H1 (cell line): ENCODE measurements around the gene PLSCR3. TPM values are rescaled to one million over a fixed set of nuclear protein-coding genes. Genes with fewer than 3 reads are reported as not detected.

Experiments
- BRCA1 ChIP-seq: IDR thresholded peaks from 2 replicates; pipeline ENCODE4 v1.6.1; 2012; ENCODE audit warnings: low read depth, low read length, improper control_type of control experiment
- KDM1A ChIP-seq: fragments of 200-600, 300-600 bp; sonication (generic); IDR thresholded peaks from 2 replicates; pipeline ENCODE4 v1.7.1; 2016; ENCODE audit warnings: mild to moderate bottlenecking, low read length, borderline replicate concordance
- SIN3A ChIP-seq, 2 experiments: IDR thresholded peaks in 1 of 2; conservative IDR thresholded peaks in 1 of 2; 2 replicates each; pipeline ENCODE4 v1.6.1; 2011 to 2012; ENCODE audit warnings: low read length in 2 of 2, improper control_type of control experiment in 1 of 2, low read depth in 1 of 2, mild to moderate bottlenecking in 1 of 2
- SIX5 ChIP-seq: IDR thresholded peaks from 2 replicates; pipeline ENCODE4 v1.6.1; 2011; ENCODE audit warnings: mild to moderate bottlenecking, low read depth, low read length
- SP4 ChIP-seq: IDR thresholded peaks from 2 replicates; pipeline ENCODE4 v1.6.1; 2012; ENCODE audit warnings: low read length, inconsistent platforms
- polyA plus RNA-seq, 7 experiments: library from polyadenylated mRNA; depleted of rRNA in 3 of 7; stranded (reverse) in 5 of 7; unstranded in 2 of 7; fragments of >200 nt in 5 of 7; fragments of 200-250 nt in 2 of 7; gene quantifications; 1 replicate in 5 of 7; 2 replicates in 1 of 7; 4 replicates in 1 of 7; pipeline versions ENCODE4 v1.2.1 to v1.2.3, GENCODE V29; 2011 to 2013; ENCODE audit warnings: missing spikeins in 2 of 7, mixed read lengths in 2 of 7
- total RNA-seq: library from RNA; stranded (reverse); fragmentation: NEBNext Ultra II Directional; extraction: Animal tissue kit (Norgen Biotek cat#: 25700); gene quantifications from 2 replicates; pipeline ENCODE4 v1.2.1, GENCODE V29; 2021
- TF ChIP-seq, protein P1 (sequence below): IDR thresholded peaks from 2 replicates; pipeline ENCODE4 v1.6.1; 2012; ENCODE audit warnings: low read length, inconsistent platforms

PLSCR3 gene
- total and polyA plus RNA-seq, 2 of the 8 experiments (the other 6 are each of a cell fraction or from before 2014, with no cell fraction given): 36.1 to 38.7 TPM

- TF ChIP-seq, protein P1, sequence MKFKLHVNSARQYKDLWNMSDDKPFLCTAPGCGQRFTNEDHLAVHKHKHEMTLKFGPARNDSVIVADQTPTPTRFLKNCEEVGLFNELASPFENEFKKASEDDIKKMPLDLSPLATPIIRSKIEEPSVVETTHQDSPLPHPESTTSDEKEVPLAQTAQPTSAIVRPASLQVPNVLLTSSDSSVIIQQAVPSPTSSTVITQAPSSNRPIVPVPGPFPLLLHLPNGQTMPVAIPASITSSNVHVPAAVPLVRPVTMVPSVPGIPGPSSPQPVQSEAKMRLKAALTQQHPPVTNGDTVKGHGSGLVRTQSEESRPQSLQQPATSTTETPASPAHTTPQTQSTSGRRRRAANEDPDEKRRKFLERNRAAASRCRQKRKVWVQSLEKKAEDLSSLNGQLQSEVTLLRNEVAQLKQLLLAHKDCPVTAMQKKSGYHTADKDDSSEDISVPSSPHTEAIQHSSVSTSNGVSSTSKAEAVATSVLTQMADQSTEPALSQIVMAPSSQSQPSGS: no peak
- TF ChIP-seq SIX5: no peak
- TF ChIP-seq SIN3A (conservative IDR thresholded peaks at IDR 0.05 in 1 of 2, IDR thresholded peaks at IDR 0.05 in 1 of 2; ENCODE audit: low read depth in 1 of 2, low read length in 2 of 2): no peak
- no peak for TF ChIP-seq SP4
- TF ChIP-seq BRCA1: no peak
- no peak for TF ChIP-seq KDM1A
Measured at GRCh38 chr17:7427549-7427948, 33.2 kb upstream of the PLSCR3 start (continued).
